Hepatocyte (in vitro differentiated cells): ENCODE data around the gene CDK5. TPM values are rescaled to one million over a fixed set of nuclear protein-coding genes. Genes with fewer than 3 reads are reported as not detected.
"Not testable (repeated sequence)": the region's sequence is repeated elsewhere in the genome, so short reads cannot be mapped to it uniquely, and the experiment has no call there.

ENCODE experiments used
- DNase-seq: peaks from one replicate; pipeline ENCODE4 v3.0.0-alpha.2; 2016; ENCODE audit warnings: low spot score
- H2AFZ ChIP-seq: fragments of 200-600 bp; sonication (generic); 2 replicates; pipeline ENCODE4 v1.6.0; 2016; ENCODE audit warnings: antibody characterized with exemption, mild to moderate bottlenecking
- H3K27ac ChIP-seq: fragments of 200-600 bp; sonication (generic); 2 replicates; pipeline ENCODE4 v1.5.1; 2016; ENCODE audit warnings: mild to moderate bottlenecking
- H3K27me3 ChIP-seq: fragments of 200-600 bp; sonication (generic); 2 replicates; pipeline ENCODE4 v1.6.1; 2016
- H3K36me3 ChIP-seq: fragments of 200-600 bp; sonication (generic); replicated peaks from 2 replicates; pipeline ENCODE4 v1.5.1; 2016; ENCODE audit warnings: low read depth; ENCODE audit not compliant: insufficient read depth
- H3K4me1 ChIP-seq: fragments of 200-600 bp; sonication (generic); 2 replicates; pipeline ENCODE4 v1.5.1; 2016; ENCODE audit warnings: mild to moderate bottlenecking, moderate library complexity; ENCODE audit not compliant: insufficient read depth
- H3K4me2 ChIP-seq: fragments of 200-600 bp; sonication (generic); 2 replicates; pipeline ENCODE4 v1.6.0; 2016
- H3K4me3 ChIP-seq: fragments of 200-600 bp; sonication (generic); 2 replicates; pipeline ENCODE4 v1.5.1; 2016; ENCODE audit warnings: mild to moderate bottlenecking
- H3K79me2 ChIP-seq: fragments of 200-600 bp; sonication (generic); 2 replicates; pipeline ENCODE4 v1.6.0; 2017; ENCODE audit warnings: mild to moderate bottlenecking
- H3K9me2 ChIP-seq: fragments of 200-600 bp; sonication (generic); replicated peaks from 2 replicates; pipeline ENCODE4 v1.6.0; 2017; ENCODE audit warnings: mild to moderate bottlenecking; ENCODE audit not compliant: insufficient read depth
- H3K9me3 ChIP-seq: fragments of 200-600 bp; sonication (generic); 2 replicates; pipeline ENCODE4 v1.5.1; 2016; ENCODE audit warnings: low read depth, mild to moderate bottlenecking
- H4K20me1 ChIP-seq: fragments of 200-600 bp; sonication (generic); 2 replicates; pipeline ENCODE4 v1.6.0; 2016; ENCODE audit warnings: mild to moderate bottlenecking; ENCODE audit not compliant: insufficient read depth, poor library complexity, severe bottlenecking
- CTCF ChIP-seq: fragments of 200-600 bp; sonication (generic); IDR thresholded peaks from 2 replicates; pipeline ENCODE4 v1.5.1; 2016; ENCODE audit warnings: antibody characterized with exemption, mild to moderate bottlenecking; ENCODE audit not compliant: poor library complexity
- EZH2 ChIP-seq: fragments of 200-600 bp; sonication (generic); IDR thresholded peaks from 2 replicates; pipeline ENCODE4 v1.6.1; 2016; ENCODE audit warnings: antibody characterized with exemption, mild to moderate bottlenecking, borderline replicate concordance
- EZH2phosphoT487 ChIP-seq: fragments of 200-600 bp; sonication (generic); IDR thresholded peaks from one replicate; pipeline ENCODE4 v1.6.1; 2018; ENCODE audit warnings: antibody characterized with exemption, mild to moderate bottlenecking, low read depth, moderate library complexity; ENCODE audit not compliant: unreplicated experiment, severe bottlenecking
- WGBS: methylation state at CpG from one replicate; pipeline ENCODE4 v1.1.6; 2016; ENCODE audit warnings: low lambda C conversion rate; ENCODE audit errors: missing lambda C conversion rate; 5-methylcytosine and 5-hydroxymethylcytosine counted together
- polyA plus RNA-seq: library from polyadenylated mRNA; unstranded; fragments of >200 nt; fragmentation: Nextera tagmentation; extraction: Ambion mirVana; gene quantifications from 2 replicates; pipeline ENCODE4 v1.2.1, GENCODE V29; 2016
- total RNA-seq: library from RNA; depleted of rRNA; stranded (reverse); fragments of >200 nt; gene quantifications from 2 replicates; pipeline ENCODE4 v1.2.3, GENCODE V29; 2014

The CDK5 gene
- total and polyA plus RNA-seq, 2 experiments from 2014 or later, result 17.4 to 29.4 TPM

- no peak for TF ChIP-seq CTCF
- no peak for TF ChIP-seq EZH2
- no peak for TF ChIP-seq EZH2phosphoT487
- no peak for DNase-seq
- Histone ChIP-seq H3K36me3 (no peaks in the 10 kb centered on the region), H3K27ac (no peak overlapping the region), H4K20me1 (no peaks in the 10 kb centered on the region), H3K9me3 (no peaks in the 10 kb centered on the region), H3K4me3 (no peak overlapping the region), H3K4me1 (peaks cover 8% of the 10 kb centered on the region), H3K79me2 (no peaks in the 10 kb centered on the region), H3K9me2 (no peaks in the 10 kb centered on the region), H3K27me3 (no peaks in the 10 kb centered on the region), H2AFZ (no peak overlapping the region), H3K4me2 (no peak overlapping the region)
- 92% methylated on average over 9 of the region's 9 CpGs for WGBS
These were observed 11.7 kb downstream of the CDK5 start for GRCh38 chr7:151045967-151046366.

- no peaks in the 10 kb centered on the region for H3K79me2 ChIP-seq
- DNase-seq, result no peak
- no peak overlapping the region for H2AFZ ChIP-seq
- H3K36me3 ChIP-seq, result no peaks in the 10 kb centered on the region
- H3K9me3 ChIP-seq, result no peaks in the 10 kb centered on the region
- no peak overlapping the region for H3K4me2 ChIP-seq
- H3K27ac ChIP-seq, result no peak overlapping the region
- no peaks in the 10 kb centered on the region for H3K27me3 ChIP-seq
- 89% methylated on average over 11 of the region's 11 CpGs for WGBS
- H3K9me2 ChIP-seq, result no peaks in the 10 kb centered on the region
- TF ChIP-seq CTCF (no peak), EZH2 (no peak), EZH2phosphoT487 (no peak)
- peaks cover 8% of the 10 kb centered on the region for H3K4me1 ChIP-seq
- H4K20me1 ChIP-seq, result no peaks in the 10 kb centered on the region
- no peak overlapping the region for H3K4me3 ChIP-seq
These were observed 12.4 kb downstream of the CDK5 start for GRCh38 chr7:151045262-151045661.

GRCh38 chr7:151043959-151044358, 13.7 kb downstream of the CDK5 start:
- H3K4me1 ChIP-seq, result peaks cover 18% of the 10 kb centered on the region
- H3K9me3 ChIP-seq, result no peaks in the 10 kb centered on the region
- H3K4me3 ChIP-seq, result no peak overlapping the region
- no peak overlapping the region for H2AFZ ChIP-seq
- H3K79me2 ChIP-seq, result no peaks in the 10 kb centered on the region
- DNase-seq, result no peak
- H3K4me2 ChIP-seq, result no peak overlapping the region
- H3K36me3 ChIP-seq, result no peaks in the 10 kb centered on the region
- no peaks in the 10 kb centered on the region for H4K20me1 ChIP-seq
- 94% methylated on average over 20 of the region's 20 CpGs for WGBS
- no peak for TF ChIP-seq EZH2phosphoT487
- TF ChIP-seq CTCF, result no peak
- no peak for TF ChIP-seq EZH2
- H3K27ac ChIP-seq, result no peak overlapping the region
- H3K27me3 ChIP-seq, result no peaks in the 10 kb centered on the region
- H3K9me2 ChIP-seq, result no peaks in the 10 kb centered on the region

- not testable (repeated sequence) for H3K9me2 ChIP-seq, H3K4me2 ChIP-seq, H3K79me2 ChIP-seq, H2AFZ ChIP-seq, DNase-seq, H3K36me3 ChIP-seq, H3K27ac ChIP-seq, H3K9me3 ChIP-seq, H3K27me3 ChIP-seq, H4K20me1 ChIP-seq, H3K4me3 ChIP-seq
- WGBS, result 100% methylated on average over 4 of the region's 10 CpGs
- H3K4me1 ChIP-seq, result peaks cover 23% of the 10 kb centered on the region
These were observed 14.2 kb downstream of the CDK5 start for GRCh38 chr7:151043449-151043848.
